Ectodermal cell (in vitro differentiated cells): Measurements from ENCODE around the gene CPLX1.
"Not testable (repeated sequence)": the region's sequence is repeated elsewhere in the genome, so short reads cannot be mapped to it uniquely, and the experiment has no call there.

Source experiments
- H3K27ac ChIP-seq: 2 replicates; pipeline ENCODE4 v1.7.0; 2013; ENCODE audit warnings: mild to moderate bottlenecking, low read depth, low read length; ENCODE audit not compliant: insufficient read depth, poor library complexity, severe bottlenecking
- H3K27me3 ChIP-seq: 2 replicates; pipeline ENCODE4 v1.7.0; 2013; ENCODE audit warnings: mild to moderate bottlenecking, low read length; ENCODE audit not compliant: insufficient read depth, control insufficient read depth, poor library complexity, severe bottlenecking
- H3K36me3 ChIP-seq: one replicate; pipeline ENCODE4 v1.7.0; 2013; ENCODE audit warnings: low read length; ENCODE audit not compliant: control insufficient read depth, insufficient read depth
- H3K4me1 ChIP-seq: one replicate; pipeline ENCODE4 v1.7.0; 2013; ENCODE audit warnings: low read length; ENCODE audit not compliant: control insufficient read depth, insufficient read depth
- H3K4me3 ChIP-seq: 2 replicates; pipeline ENCODE4 v1.7.0; 2013; ENCODE audit warnings: low read depth, low read length, control low read depth; ENCODE audit not compliant: insufficient read depth
- H3K9me3 ChIP-seq: 2 replicates; pipeline ENCODE4 v1.7.0; 2013; ENCODE audit warnings: mild to moderate bottlenecking, low read length, moderate library complexity; ENCODE audit not compliant: control insufficient read depth
- WGBS, 2 experiments: methylation state at CpG; one replicate each; pipeline ENCODE4 v1.1.7; 2013; ENCODE audit warnings: missing lambda C conversion rate in 2 of 2; 5-methylcytosine and 5-hydroxymethylcytosine counted together

CPLX1 gene

GRCh38 chr4:786074-786741 is 39.7 kb downstream of the CPLX1 start:
- peaks cover 7% of the 10 kb centered on the region for H3K4me1 ChIP-seq
- H3K36me3 ChIP-seq, result no peaks in the 10 kb centered on the region
- H3K4me3 ChIP-seq, result peak overlapping the region; percentile 25
- 16 to 17% methylated on average over 72 of the region's 72 CpGs for WGBS, 2 experiments
- peaks cover 78% of the 10 kb centered on the region for H3K27me3 ChIP-seq
- H3K9me3 ChIP-seq, result no peaks in the 10 kb centered on the region
- H3K27ac ChIP-seq, result no peak overlapping the region

- Histone ChIP-seq H3K27me3 (peaks cover 73% of the 10 kb centered on the region), H3K27ac (no peak overlapping the region), H3K4me3 (peak overlapping the region; percentile 25), H3K36me3 (no peaks in the 10 kb centered on the region), H3K9me3 (no peaks in the 10 kb centered on the region), H3K4me1 (peaks cover 11% of the 10 kb centered on the region)
- 5 to 6% methylated on average over 56 to 57 of the region's 57 CpGs for WGBS, 2 experiments
These were observed 40.4 kb downstream of the CPLX1 start for GRCh38 chr4:785332-786073.

GRCh38 chr4:784401-785331 is 41.3 kb downstream of the CPLX1 start:
- 64 to 66% methylated on average over 57 of the region's 57 CpGs for WGBS, 2 experiments
- Histone ChIP-seq H3K9me3 (no peaks in the 10 kb centered on the region), H3K4me3 (no peak overlapping the region), H3K27ac (no peak overlapping the region), H3K36me3 (peaks cover 4% of the 10 kb centered on the region), H3K27me3 (peaks cover 67% of the 10 kb centered on the region), H3K4me1 (peaks cover 15% of the 10 kb centered on the region)

- H3K4me1 ChIP-seq, result peaks cover 15% of the 10 kb centered on the region
- WGBS, 2 experiments, result 0% methylated on average over 57 of the region's 57 CpGs
- H3K27me3 ChIP-seq, result peaks cover 40% of the 10 kb centered on the region
- peak overlapping the region; percentile 96 for H3K27ac ChIP-seq
- no peaks in the 10 kb centered on the region for H3K9me3 ChIP-seq
- peak overlapping the region; percentile 99 for H3K4me3 ChIP-seq
- H3K36me3 ChIP-seq, result peaks cover 27% of the 10 kb centered on the region
These were observed 44.3 kb downstream of the CPLX1 start for GRCh38 chr4:781493-782216.

GRCh38 chr4:780716-781492 is 45.0 kb downstream of the CPLX1 start:
- 6 to 7% methylated on average over 38 of the region's 38 CpGs for whole genome bisulfite sequencing, 2 experiments
- H3K27ac ChIP-seq, result peak overlapping the region; percentile 96
- no peaks in the 10 kb centered on the region for H3K9me3 ChIP-seq
- H3K36me3 ChIP-seq, result peaks cover 32% of the 10 kb centered on the region
- H3K27me3 ChIP-seq, result peaks cover 32% of the 10 kb centered on the region
- H3K4me3 ChIP-seq, result peak overlapping the region; percentile 99
- peaks cover 15% of the 10 kb centered on the region for H3K4me1 ChIP-seq

- H3K4me1 ChIP-seq, H3K27ac ChIP-seq, H3K9me3 ChIP-seq: not testable (repeated sequence)
- WGBS, 2 experiments, result 91 to 93% methylated on average over 10 of the region's 10 CpGs
- peaks cover 33% of the 10 kb centered on the region for H3K36me3 ChIP-seq
- H3K27me3 ChIP-seq, result peaks cover 26% of the 10 kb centered on the region
- H3K4me3 ChIP-seq, result peak overlapping the region; percentile 99
These were observed 45.7 kb downstream of the CPLX1 start for GRCh38 chr4:780255-780654.

- no peak overlapping the region for H3K27ac ChIP-seq
- H3K27me3 ChIP-seq, result peaks cover 19% of the 10 kb centered on the region
- H3K36me3 ChIP-seq, result peaks cover 35% of the 10 kb centered on the region
- peaks cover 7% of the 10 kb centered on the region for H3K4me1 ChIP-seq
- H3K9me3 ChIP-seq, result no peaks in the 10 kb centered on the region
- 96 to 98% methylated on average over 2 of the region's 2 CpGs for WGBS, 2 experiments
- no peak overlapping the region for H3K4me3 ChIP-seq
These were observed 46.4 kb downstream of the CPLX1 start for GRCh38 chr4:779555-779954.

- no peak overlapping the region for H3K27ac ChIP-seq
- no peak overlapping the region for H3K4me3 ChIP-seq
- H3K27me3 ChIP-seq, result peaks cover under 1% of the 10 kb centered on the region
- H3K36me3 ChIP-seq, result peaks cover 36% of the 10 kb centered on the region
- peaks cover 7% of the 10 kb centered on the region for H3K4me1 ChIP-seq
- 96 to 97% methylated on average over 6 of the region's 6 CpGs for WGBS, 2 experiments
- no peaks in the 10 kb centered on the region for H3K9me3 ChIP-seq
These were observed 48.2 kb downstream of the CPLX1 start for GRCh38 chr4:777520-778262.
